ENCODE results near the gene RALB.

The RALB gene

DNA sequence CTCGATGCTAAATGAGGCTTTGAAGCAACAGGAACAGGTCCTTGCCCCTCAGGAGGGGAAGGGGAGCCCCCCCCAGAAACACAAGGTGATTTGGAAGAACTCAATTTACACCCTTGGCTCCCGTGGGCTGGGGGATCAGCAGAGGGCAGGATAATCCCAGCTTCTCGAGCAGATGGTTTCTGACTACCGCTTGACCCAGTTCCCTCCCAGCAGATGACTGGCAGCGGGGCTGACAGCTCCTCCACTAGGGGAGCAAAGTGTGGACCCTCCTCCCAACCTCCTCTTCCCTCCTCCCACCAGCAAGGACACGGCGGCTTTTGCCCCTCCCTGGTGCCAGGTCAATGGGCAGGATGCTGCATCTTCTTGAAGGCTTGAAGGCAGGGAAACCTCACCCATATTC is 89.8 kb downstream of the RALB start:
- H3K4me3 ChIP-seq (ENCODE audit: low read depth in 1 of 2, low read length in 2 of 2) = no peak overlapping the region
- DNase-seq (no peak), ATAC-seq (ENCODE audit: insufficient read depth, low read depth) (no peak)
- no peak overlapping the region for H3K27ac ChIP-seq (ENCODE audit: low read length)
- no peaks in the 10 kb centered on the region for H3K79me2 ChIP-seq (ENCODE audit: insufficient read depth, low read length)
- H3K9ac ChIP-seq (ENCODE audit: low read depth, low read length) = no peak overlapping the region
- H2AFZ ChIP-seq (ENCODE audit: low read depth, low read length) = no peak overlapping the region
- no peaks in the 10 kb centered on the region for H3K9me3 ChIP-seq (ENCODE audit: insufficient read depth, low read length, severe bottlenecking)
- H3K27me3 ChIP-seq (ENCODE audit: insufficient read depth, low read length, poor library complexity) = no peaks in the 10 kb centered on the region
- H3K36me3 ChIP-seq (ENCODE audit: insufficient read depth, low read length) = no peaks in the 10 kb centered on the region
- H3K4me2 ChIP-seq (ENCODE audit: insufficient read depth, low read length) = no peak overlapping the region
- TF ChIP-seq, protein P1, sequence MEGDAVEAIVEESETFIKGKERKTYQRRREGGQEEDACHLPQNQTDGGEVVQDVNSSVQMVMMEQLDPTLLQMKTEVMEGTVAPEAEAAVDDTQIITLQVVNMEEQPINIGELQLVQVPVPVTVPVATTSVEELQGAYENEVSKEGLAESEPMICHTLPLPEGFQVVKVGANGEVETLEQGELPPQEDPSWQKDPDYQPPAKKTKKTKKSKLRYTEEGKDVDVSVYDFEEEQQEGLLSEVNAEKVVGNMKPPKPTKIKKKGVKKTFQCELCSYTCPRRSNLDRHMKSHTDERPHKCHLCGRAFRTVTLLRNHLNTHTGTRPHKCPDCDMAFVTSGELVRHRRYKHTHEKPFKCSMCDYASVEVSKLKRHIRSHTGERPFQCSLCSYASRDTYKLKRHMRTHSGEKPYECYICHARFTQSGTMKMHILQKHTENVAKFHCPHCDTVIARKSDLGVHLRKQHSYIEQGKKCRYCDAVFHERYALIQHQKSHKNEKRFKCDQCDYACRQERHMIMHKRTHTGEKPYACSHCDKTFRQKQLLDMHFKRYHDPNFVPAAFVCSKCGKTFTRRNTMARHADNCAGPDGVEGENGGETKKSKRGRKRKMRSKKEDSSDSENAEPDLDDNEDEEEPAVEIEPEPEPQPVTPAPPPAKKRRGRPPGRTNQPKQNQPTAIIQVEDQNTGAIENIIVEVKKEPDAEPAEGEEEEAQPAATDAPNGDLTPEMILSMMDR (IDR thresholded peaks at IDR 0.05; ENCODE audit: borderline replicate concordance, extremely low read depth, low read length, poor library complexity, severe bottlenecking) = no peak
- no peak for TF ChIP-seq EZH2 (IDR thresholded peaks at IDR 0.05; ENCODE audit: borderline replicate concordance, low read depth, low read length, severe bottlenecking)
- H3K4me1 ChIP-seq (ENCODE audit: insufficient read depth, low read length) = no peaks in the 10 kb centered on the region
- H4K20me1 ChIP-seq (ENCODE audit: insufficient read depth, low read length) = no peaks in the 10 kb centered on the region

DNA sequence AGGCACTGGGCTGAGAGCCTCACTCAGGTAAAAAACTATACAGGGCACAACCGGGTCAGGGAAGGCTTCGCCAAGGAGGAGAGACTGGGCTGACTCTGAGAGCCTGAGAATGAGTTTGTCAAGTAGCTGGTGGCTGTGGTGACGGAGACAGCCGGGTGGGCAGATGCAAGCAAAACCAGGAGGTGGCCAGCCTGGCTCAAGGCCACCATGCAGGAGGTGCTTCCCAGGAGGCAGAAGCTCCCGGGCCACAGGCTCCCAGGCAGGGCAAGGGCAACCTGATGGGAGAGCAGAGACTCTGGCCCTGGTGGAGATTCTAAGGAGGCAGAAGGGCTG is 90.4 kb downstream of the RALB start:
- Histone ChIP-seq H3K4me1 (ENCODE audit: insufficient read depth, low read length) (no peaks in the 10 kb centered on the region), H3K79me2 (ENCODE audit: insufficient read depth, low read length) (no peaks in the 10 kb centered on the region), H3K9ac (ENCODE audit: low read depth, low read length) (no peak overlapping the region), H4K20me1 (ENCODE audit: insufficient read depth, low read length) (no peaks in the 10 kb centered on the region), H3K36me3 (ENCODE audit: insufficient read depth, low read length) (no peaks in the 10 kb centered on the region), H3K4me3 (ENCODE audit: low read depth in 1 of 2, low read length in 2 of 2) (no peak overlapping the region), H2AFZ (ENCODE audit: low read depth, low read length) (no peak overlapping the region), H3K27me3 (ENCODE audit: insufficient read depth, low read length, poor library complexity) (no peaks in the 10 kb centered on the region), H3K27ac (ENCODE audit: low read length) (no peak overlapping the region), H3K9me3 (ENCODE audit: insufficient read depth, low read length, severe bottlenecking) (no peaks in the 10 kb centered on the region), H3K4me2 (ENCODE audit: insufficient read depth, low read length) (no peak overlapping the region)
- no peak for TF ChIP-seq EZH2 (IDR thresholded peaks at IDR 0.05; ENCODE audit: borderline replicate concordance, low read depth, low read length, severe bottlenecking)
- TF ChIP-seq, protein P1 (IDR thresholded peaks at IDR 0.05; ENCODE audit: borderline replicate concordance, extremely low read depth, low read length, poor library complexity, severe bottlenecking) = no peak
- no peak for DNase-seq
- no peak for ATAC-seq (ENCODE audit: insufficient read depth, low read depth)

- Histone ChIP-seq H3K36me3 (ENCODE audit: insufficient read depth, low read length) (no peaks in the 10 kb centered on the region), H3K27me3 (ENCODE audit: insufficient read depth, low read length, poor library complexity) (no peaks in the 10 kb centered on the region), H2AFZ (ENCODE audit: low read depth, low read length) (no peak overlapping the region), H3K4me3 (ENCODE audit: low read depth in 1 of 2, low read length in 2 of 2) (no peak overlapping the region), H3K4me2 (ENCODE audit: insufficient read depth, low read length) (no peak overlapping the region), H3K27ac (ENCODE audit: low read length) (no peak overlapping the region), H3K9me3 (ENCODE audit: insufficient read depth, low read length, severe bottlenecking) (no peaks in the 10 kb centered on the region), H3K9ac (ENCODE audit: low read depth, low read length) (no peak overlapping the region), H4K20me1 (ENCODE audit: insufficient read depth, low read length) (no peaks in the 10 kb centered on the region), H3K4me1 (ENCODE audit: insufficient read depth, low read length) (no peaks in the 10 kb centered on the region), H3K79me2 (ENCODE audit: insufficient read depth, low read length) (no peaks in the 10 kb centered on the region)
- no peak for TF ChIP-seq EZH2 (IDR thresholded peaks at IDR 0.05; ENCODE audit: borderline replicate concordance, low read depth, low read length, severe bottlenecking)
- TF ChIP-seq, protein P1 (IDR thresholded peaks at IDR 0.05; ENCODE audit: borderline replicate concordance, extremely low read depth, low read length, poor library complexity, severe bottlenecking) = no peak
- no peak for DNase-seq
- ATAC-seq (ENCODE audit: insufficient read depth, low read depth) = no peak
Measured at GRCh38 chr2:120343433-120344105, 90.9 kb downstream of the RALB start.
